H4 (cell line): ENCODE data around the gene GALR1. TPM values are rescaled to one million over a fixed set of nuclear protein-coding genes. Genes with fewer than 3 reads are reported as not detected.
"Not testable (repeated sequence)": the region's sequence is repeated elsewhere in the genome, so short reads cannot be mapped to it uniquely, and the experiment has no call there.

Experiments used
- DNase-seq: peaks from one replicate; pipeline ENCODE4 v3.0.0-alpha.2; 2015; ENCODE audit warnings: low spot score
- total RNA-seq: library from RNA; depleted of rRNA; stranded (reverse); fragments of >200 nt; shearing (Covaris generic); gene quantifications from 2 replicates; pipeline ENCODE4 v1.2.3, GENCODE V29; 2014; rRNA removed

GALR1 gene
- under 0.01 TPM in 1 of 2 replicates, not detected in the other for total RNA-seq

GRCh38 chr18:77249569-77250500 lies at the start of gene GALR1:
Gene GALR1, plus strand, starts transcription at chr18:77249848. Its CDS starts 701 bp downstream, at chr18:77250549.
- DNase-seq: no peak

- no peak for DNase-seq
Measured at GRCh38 chr18:77201506-77201905, 48.1 kb upstream of the GALR1 start.

GRCh38 chr18:77202329-77202728 lies 47.3 kb upstream of the GALR1 start:
- DNase-seq: no peak

- no peak for DNase-seq
Measured at GRCh38 chr18:77203071-77203470, 46.6 kb upstream of the GALR1 start.

GRCh38 chr18:77203851-77204250 lies 45.8 kb upstream of the GALR1 start:
- DNase-seq: no peak

- DNase-seq: no peak
Measured at GRCh38 chr18:77205769-77206168, 43.9 kb upstream of the GALR1 start.

- DNase-seq: no peak
Measured at GRCh38 chr18:77206676-77207374, 42.8 kb upstream of the GALR1 start.

GRCh38 chr18:77207540-77207939 lies 42.1 kb upstream of the GALR1 start:
- peak; percentile 91 for DNase-seq

GRCh38 chr18:77208964-77209363 lies 40.7 kb upstream of the GALR1 start:
- DNase-seq: peak; percentile 92

GRCh38 chr18:77209587-77209986 lies 40.1 kb upstream of the GALR1 start:
- DNase-seq: no peak

- no peak for DNase-seq
Measured at GRCh38 chr18:77210249-77210648, 39.4 kb upstream of the GALR1 start.

- DNase-seq: no peak
Measured at GRCh38 chr18:77218642-77219041, 31.0 kb upstream of the GALR1 start.

GRCh38 chr18:77220726-77221125 lies 28.9 kb upstream of the GALR1 start:
- DNase-seq: no peak

- DNase-seq: no peak
Measured at GRCh38 chr18:77222464-77222863, 27.2 kb upstream of the GALR1 start.

- no peak for DNase-seq
Measured at GRCh38 chr18:77223221-77223639, 26.4 kb upstream of the GALR1 start.

- DNase-seq: peak; percentile 85
Measured at GRCh38 chr18:77223653-77224052, 26.0 kb upstream of the GALR1 start.

- DNase-seq: no peak
Measured at GRCh38 chr18:77230645-77231044, 19.0 kb upstream of the GALR1 start.

GRCh38 chr18:77234504-77235365 lies 14.9 kb upstream of the GALR1 start:
- DNase-seq: no peak

- DNase-seq: not testable (repeated sequence)
Measured at GRCh38 chr18:77239285-77239684, 10.4 kb upstream of the GALR1 start.

GRCh38 chr18:77248873-77249568 lies 627 bp upstream of the GALR1 start:
- no peak for DNase-seq

- DNase-seq: no peak
Measured at GRCh38 chr18:77250501-77250925, 865 bp downstream of the GALR1 start.
